Neural cell (in vitro differentiated cells): Measurements from ENCODE around the gene TYSND1.

ENCODE experiments used
- SMC3 ChIP-seq: fragments of 450-650 bp; conservative IDR thresholded peaks from 2 replicates; pipeline ENCODE4 v1.6.1; 2014; ENCODE audit warnings: antibody characterized with exemption, mild to moderate bottlenecking, moderate library complexity; ENCODE audit not compliant: poor library complexity
- TF ChIP-seq, protein P1 (sequence below): fragments of 450-650 bp; IDR thresholded peaks from 2 replicates; pipeline ENCODE4 v1.5.1; 2014; ENCODE audit warnings: antibody characterized with exemption, mild to moderate bottlenecking, moderate library complexity; ENCODE audit not compliant: poor library complexity, severe bottlenecking

DNA sequence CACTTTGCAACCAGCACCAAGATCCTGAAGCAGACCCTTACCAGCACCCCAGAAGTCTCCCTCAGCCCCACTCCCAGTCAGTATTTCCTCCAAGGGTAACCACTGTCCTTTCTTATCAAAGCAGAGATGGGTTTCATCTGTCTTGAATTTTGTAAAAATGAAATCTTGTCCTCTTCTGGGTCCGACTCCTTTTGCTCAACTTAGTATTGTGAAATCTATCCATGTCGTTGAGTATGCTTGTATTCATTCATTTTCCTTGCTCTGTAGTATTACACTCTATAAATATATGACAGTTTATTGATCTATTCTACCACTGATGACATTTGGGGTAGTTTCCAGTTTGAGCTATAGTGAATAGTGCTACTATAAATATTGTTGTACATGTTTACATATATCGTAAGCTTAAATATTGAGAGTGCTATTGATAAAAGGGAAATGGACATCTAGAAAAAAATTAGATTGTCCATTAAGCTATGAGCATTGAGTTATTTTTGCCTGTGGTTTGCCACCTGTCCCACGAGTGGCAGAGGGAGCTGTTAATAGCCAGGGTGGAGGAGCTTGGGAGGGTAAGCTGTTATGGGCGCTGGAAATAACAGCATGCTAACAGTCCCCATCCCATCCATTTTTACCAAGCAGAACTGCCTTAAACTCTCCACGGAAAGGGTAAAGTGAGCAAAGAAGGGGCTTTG is 50.3 kb downstream of the TYSND1 start:
- TF ChIP-seq SMC3: no peak
- TF ChIP-seq, protein P1, sequence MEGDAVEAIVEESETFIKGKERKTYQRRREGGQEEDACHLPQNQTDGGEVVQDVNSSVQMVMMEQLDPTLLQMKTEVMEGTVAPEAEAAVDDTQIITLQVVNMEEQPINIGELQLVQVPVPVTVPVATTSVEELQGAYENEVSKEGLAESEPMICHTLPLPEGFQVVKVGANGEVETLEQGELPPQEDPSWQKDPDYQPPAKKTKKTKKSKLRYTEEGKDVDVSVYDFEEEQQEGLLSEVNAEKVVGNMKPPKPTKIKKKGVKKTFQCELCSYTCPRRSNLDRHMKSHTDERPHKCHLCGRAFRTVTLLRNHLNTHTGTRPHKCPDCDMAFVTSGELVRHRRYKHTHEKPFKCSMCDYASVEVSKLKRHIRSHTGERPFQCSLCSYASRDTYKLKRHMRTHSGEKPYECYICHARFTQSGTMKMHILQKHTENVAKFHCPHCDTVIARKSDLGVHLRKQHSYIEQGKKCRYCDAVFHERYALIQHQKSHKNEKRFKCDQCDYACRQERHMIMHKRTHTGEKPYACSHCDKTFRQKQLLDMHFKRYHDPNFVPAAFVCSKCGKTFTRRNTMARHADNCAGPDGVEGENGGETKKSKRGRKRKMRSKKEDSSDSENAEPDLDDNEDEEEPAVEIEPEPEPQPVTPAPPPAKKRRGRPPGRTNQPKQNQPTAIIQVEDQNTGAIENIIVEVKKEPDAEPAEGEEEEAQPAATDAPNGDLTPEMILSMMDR: no peak
